C4-2B (cell line): ENCODE measurements around the gene BBIP1.

Experiments used
- ZFX ChIP-seq: fragments of 450-650 bp; IDR thresholded peaks from 2 replicates; pipeline ENCODE4 v1.6.1; 2017
- TF ChIP-seq, protein P1 (sequence below): fragments of 450-650 bp; conservative IDR thresholded peaks from 2 replicates; pipeline ENCODE4 v1.5.1; 2017; ENCODE audit warnings: mild to moderate bottlenecking

- TF ChIP-seq, protein P1, sequence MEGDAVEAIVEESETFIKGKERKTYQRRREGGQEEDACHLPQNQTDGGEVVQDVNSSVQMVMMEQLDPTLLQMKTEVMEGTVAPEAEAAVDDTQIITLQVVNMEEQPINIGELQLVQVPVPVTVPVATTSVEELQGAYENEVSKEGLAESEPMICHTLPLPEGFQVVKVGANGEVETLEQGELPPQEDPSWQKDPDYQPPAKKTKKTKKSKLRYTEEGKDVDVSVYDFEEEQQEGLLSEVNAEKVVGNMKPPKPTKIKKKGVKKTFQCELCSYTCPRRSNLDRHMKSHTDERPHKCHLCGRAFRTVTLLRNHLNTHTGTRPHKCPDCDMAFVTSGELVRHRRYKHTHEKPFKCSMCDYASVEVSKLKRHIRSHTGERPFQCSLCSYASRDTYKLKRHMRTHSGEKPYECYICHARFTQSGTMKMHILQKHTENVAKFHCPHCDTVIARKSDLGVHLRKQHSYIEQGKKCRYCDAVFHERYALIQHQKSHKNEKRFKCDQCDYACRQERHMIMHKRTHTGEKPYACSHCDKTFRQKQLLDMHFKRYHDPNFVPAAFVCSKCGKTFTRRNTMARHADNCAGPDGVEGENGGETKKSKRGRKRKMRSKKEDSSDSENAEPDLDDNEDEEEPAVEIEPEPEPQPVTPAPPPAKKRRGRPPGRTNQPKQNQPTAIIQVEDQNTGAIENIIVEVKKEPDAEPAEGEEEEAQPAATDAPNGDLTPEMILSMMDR = no peak
- TF ChIP-seq ZFX = no peak
Measured at GRCh38 chr10:110932505-110933180, 13.7 kb upstream of the BBIP1 start.
